HG03354 (cell line): Measurements from ENCODE around the gene RIC8B.
"Not testable (repeated sequence)": the region's sequence is repeated elsewhere in the genome, so short reads cannot be mapped to it uniquely, and the experiment has no call there.

ENCODE experiments used
- ATAC-seq: cut with Tn5 transposase; IDR thresholded peaks from one replicate; pipeline ENCODE4 v1.9.1; 2021; ENCODE audit warnings: mild to moderate bottlenecking; ENCODE audit not compliant: unreplicated experiment, poor library complexity, severe bottlenecking

The RIC8B gene

GRCh38 chr12:106919910-106920544 is 145.5 kb downstream of the RIC8B start:
- ATAC-seq: no peak

- not testable (repeated sequence) for ATAC-seq
These were observed 147.5 kb downstream of the RIC8B start for GRCh38 chr12:106921976-106922375.

- not testable (repeated sequence) for ATAC-seq
These were observed 149.1 kb downstream of the RIC8B start for GRCh38 chr12:106923594-106923993.

- no peak for ATAC-seq
These were observed 149.9 kb downstream of the RIC8B start for GRCh38 chr12:106924268-106924861.

GRCh38 chr12:106926657-106927056 is 152.2 kb downstream of the RIC8B start:
- ATAC-seq: no peak

- no peak for ATAC-seq
These were observed 159.8 kb downstream of the RIC8B start for GRCh38 chr12:106934277-106934676.
